ENCODE results near the gene RCAN3.

GRCh38 chr1:24566236-24566867, 63.7 kb downstream of the RCAN3 start:
- TF ChIP-seq, protein P1, sequence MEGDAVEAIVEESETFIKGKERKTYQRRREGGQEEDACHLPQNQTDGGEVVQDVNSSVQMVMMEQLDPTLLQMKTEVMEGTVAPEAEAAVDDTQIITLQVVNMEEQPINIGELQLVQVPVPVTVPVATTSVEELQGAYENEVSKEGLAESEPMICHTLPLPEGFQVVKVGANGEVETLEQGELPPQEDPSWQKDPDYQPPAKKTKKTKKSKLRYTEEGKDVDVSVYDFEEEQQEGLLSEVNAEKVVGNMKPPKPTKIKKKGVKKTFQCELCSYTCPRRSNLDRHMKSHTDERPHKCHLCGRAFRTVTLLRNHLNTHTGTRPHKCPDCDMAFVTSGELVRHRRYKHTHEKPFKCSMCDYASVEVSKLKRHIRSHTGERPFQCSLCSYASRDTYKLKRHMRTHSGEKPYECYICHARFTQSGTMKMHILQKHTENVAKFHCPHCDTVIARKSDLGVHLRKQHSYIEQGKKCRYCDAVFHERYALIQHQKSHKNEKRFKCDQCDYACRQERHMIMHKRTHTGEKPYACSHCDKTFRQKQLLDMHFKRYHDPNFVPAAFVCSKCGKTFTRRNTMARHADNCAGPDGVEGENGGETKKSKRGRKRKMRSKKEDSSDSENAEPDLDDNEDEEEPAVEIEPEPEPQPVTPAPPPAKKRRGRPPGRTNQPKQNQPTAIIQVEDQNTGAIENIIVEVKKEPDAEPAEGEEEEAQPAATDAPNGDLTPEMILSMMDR (conservative IDR thresholded peaks at IDR 0.05; ENCODE audit: low read depth, low read length): no peak
- TF ChIP-seq EZH2 (IDR thresholded peaks at IDR 0.05; ENCODE audit: low read length, unreplicated experiment): no peak
- TF ChIP-seq EZH2phosphoT487 (IDR thresholded peaks at IDR 0.05; ENCODE audit: borderline replicate concordance, low read length): no peak

Measured in PC-3 (cell line).